HEK293 (cell line): ENCODE measurements around the gene PTPRG.

Experiments used
- HOXC10 ChIP-seq: sonication (generic); formaldehyde crosslinking; IDR thresholded peaks from 2 replicates; pipeline ENCODE4 v1.8.1; 2023; ENCODE audit warnings: mild to moderate bottlenecking, missing genetic modification reagents
- PRDM4 ChIP-seq: fragments of 450-650 bp; formaldehyde crosslinking; IDR thresholded peaks from 2 replicates; pipeline ENCODE4 v1.5.1; 2017; ENCODE audit warnings: missing biosample characterization, missing genetic modification characterization
- PRDM6 ChIP-seq: fragments of 450-650 bp; formaldehyde crosslinking; IDR thresholded peaks from 2 replicates; pipeline ENCODE4 v1.5.1; 2017; ENCODE audit warnings: missing biosample characterization, missing genetic modification characterization
- SCRT1 ChIP-seq: fragments of 450-650 bp; formaldehyde crosslinking; IDR thresholded peaks from 2 replicates; pipeline ENCODE4 v1.5.1; 2016; ENCODE audit warnings: missing biosample characterization, missing genetic modification characterization, borderline replicate concordance
- ZBTB21 ChIP-seq: fragments of 450-650 bp; formaldehyde crosslinking; IDR thresholded peaks from 2 replicates; pipeline ENCODE4 v1.5.1; 2017; ENCODE audit warnings: missing biosample characterization, missing genetic modification characterization
- ZNF18 ChIP-seq: fragments of 450-650 bp; formaldehyde crosslinking; IDR thresholded peaks from 2 replicates; pipeline ENCODE4 v1.5.1; 2016; ENCODE audit warnings: missing biosample characterization, missing genetic modification characterization
- ZNF214 ChIP-seq: fragments of 450-650 bp; formaldehyde crosslinking; IDR thresholded peaks from 2 replicates; pipeline ENCODE4 v1.5.1; 2017; ENCODE audit warnings: missing biosample characterization, mild to moderate bottlenecking, missing genetic modification characterization, borderline replicate concordance
- ZNF292 ChIP-seq: fragments of 450-650 bp; formaldehyde crosslinking; IDR thresholded peaks from 2 replicates; pipeline ENCODE4 v1.5.1; 2016; ENCODE audit warnings: low read depth, missing biosample characterization, missing genetic modification characterization, borderline replicate concordance
- ZNF311 ChIP-seq: fragments of 450-650 bp; formaldehyde crosslinking; IDR thresholded peaks from 2 replicates; pipeline ENCODE4 v1.5.1; 2017; ENCODE audit warnings: missing biosample characterization, missing genetic modification characterization, borderline replicate concordance
- ZNF335 ChIP-seq: fragments of 450-650 bp; formaldehyde crosslinking; conservative IDR thresholded peaks from 2 replicates; pipeline ENCODE4 v1.5.1; 2016; ENCODE audit warnings: missing biosample characterization, missing genetic modification characterization
- ZNF354C ChIP-seq: fragments of 450-650 bp; formaldehyde crosslinking; IDR thresholded peaks from 2 replicates; pipeline ENCODE4 v1.5.1; 2016; ENCODE audit warnings: missing biosample characterization, missing genetic modification characterization, low read depth, borderline replicate concordance
- ZNF521 ChIP-seq: fragments of 450-650 bp; formaldehyde crosslinking; IDR thresholded peaks from 2 replicates; pipeline ENCODE4 v1.5.1; 2017; ENCODE audit warnings: missing biosample characterization, mild to moderate bottlenecking, missing genetic modification characterization
- ZNF549 ChIP-seq: fragments of 450-650 bp; IDR thresholded peaks from 2 replicates; pipeline ENCODE4 v1.5.1; 2018; ENCODE audit warnings: missing biosample characterization, missing genetic modification characterization, mild to moderate bottlenecking, inconsistent platforms, moderate library complexity
- ZNF626 ChIP-seq: fragments of 450-650 bp; sonication (Bioruptor Pico); formaldehyde crosslinking; IDR thresholded peaks from 2 replicates; pipeline ENCODE4 v1.5.1; 2018; ENCODE audit warnings: missing biosample characterization, missing genetic modification characterization, inconsistent platforms
- ZNF658 ChIP-seq: fragments of 450-650 bp; formaldehyde crosslinking; IDR thresholded peaks from 2 replicates; pipeline ENCODE4; 2016; ENCODE audit warnings: missing biosample characterization, missing genetic modification characterization
- ZNF664 ChIP-seq: fragments of 450-650 bp; formaldehyde crosslinking; IDR thresholded peaks from 2 replicates; pipeline ENCODE4 v1.5.1; 2016; ENCODE audit warnings: missing biosample characterization, missing genetic modification characterization
- TF ChIP-seq, protein P1 (sequence below): fragments of 450-650 bp; formaldehyde crosslinking; IDR thresholded peaks from 2 replicates; pipeline ENCODE4 v1.5.1; 2016; ENCODE audit warnings: missing biosample characterization, missing genetic modification characterization
- TF ChIP-seq, protein P2 (sequence below): fragments of 450-650 bp; formaldehyde crosslinking; IDR thresholded peaks from 2 replicates; pipeline ENCODE4 v1.5.1; 2016; ENCODE audit warnings: missing biosample characterization, missing genetic modification characterization
- TF ChIP-seq, protein P3 (sequence below): fragments of 450-650 bp; IDR thresholded peaks from 2 replicates; pipeline ENCODE4 v1.5.1; 2018; ENCODE audit warnings: missing biosample characterization, missing genetic modification characterization
- TF ChIP-seq, protein P4 (sequence below): fragments of 450-650 bp; formaldehyde crosslinking; conservative IDR thresholded peaks from 2 replicates; pipeline ENCODE4 v1.5.1; 2016; ENCODE audit warnings: low read depth, missing biosample characterization, missing genetic modification characterization

The PTPRG gene

DNA sequence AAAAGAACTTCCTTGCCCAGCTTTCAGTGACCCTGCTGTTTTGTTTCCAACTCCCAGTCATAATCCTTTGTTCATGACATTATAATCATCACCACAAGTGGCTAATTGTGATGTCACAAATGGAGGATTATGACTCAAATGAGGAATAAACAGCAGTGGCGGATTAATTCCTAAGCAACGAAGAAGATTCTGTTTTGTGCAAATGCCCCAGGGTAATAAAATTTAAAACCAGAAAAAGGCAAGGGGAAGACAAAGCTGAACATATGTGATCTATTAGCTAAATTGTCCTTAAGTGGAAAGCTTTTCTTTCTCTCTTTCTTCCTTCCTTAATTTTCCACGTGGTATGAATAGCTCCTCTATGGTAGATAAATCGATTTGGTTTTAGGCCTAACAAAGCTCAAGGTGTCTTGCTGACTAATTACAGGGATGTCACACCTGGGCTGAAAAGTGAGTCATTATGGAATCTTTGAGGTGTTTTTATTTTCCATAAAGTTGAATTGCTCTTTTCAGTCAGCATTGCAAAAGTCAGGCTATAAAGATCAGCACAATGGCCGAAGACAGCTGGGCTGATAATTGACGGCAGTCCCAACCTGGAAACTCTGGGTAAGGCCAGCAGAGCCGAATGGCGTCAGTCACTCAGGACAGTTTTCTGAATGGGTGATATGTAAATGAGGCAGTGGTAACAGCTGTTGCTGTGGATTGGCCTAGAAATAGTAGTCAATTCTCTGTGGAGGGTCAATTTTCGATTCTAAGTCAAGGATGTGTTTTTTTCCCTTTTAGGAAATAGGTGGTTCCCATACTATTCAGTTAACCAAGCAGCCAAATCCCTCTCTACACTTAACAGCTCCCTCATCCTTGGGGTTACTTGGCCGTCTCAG is 121.5 kb downstream of the PTPRG start (continued):
- TF ChIP-seq ZNF292 (no peak), ZNF311 (tag by site-specific recombination) (no peak), SCRT1 (tag by site-specific recombination) (peak; percentile 52; the same call in 1 of the 2 replicates), PRDM6 (tag by site-specific recombination) (peak; percentile 87), ZNF664 (tag by site-specific recombination) (no peak), HOXC10 (CRISPR knock-in tag) (no peak), ZNF521 (tag by site-specific recombination) (no peak), ZNF214 (no peak), ZNF18 (tag by site-specific recombination) (no peak; the same call in 1 of the 2 replicates), PRDM4 (tag by site-specific recombination) (peak; percentile 63), ZNF658 (no peak), ZNF626 (tag by site-specific recombination) (no peak), ZNF549 (tag by site-specific recombination) (no peak), ZBTB21 (peak; percentile 89), ZNF354C (tag by site-specific recombination) (no peak), ZNF335 (tag by site-specific recombination) (no peak; the same call in 1 of the 2 replicates)
- TF ChIP-seq, protein P1, sequence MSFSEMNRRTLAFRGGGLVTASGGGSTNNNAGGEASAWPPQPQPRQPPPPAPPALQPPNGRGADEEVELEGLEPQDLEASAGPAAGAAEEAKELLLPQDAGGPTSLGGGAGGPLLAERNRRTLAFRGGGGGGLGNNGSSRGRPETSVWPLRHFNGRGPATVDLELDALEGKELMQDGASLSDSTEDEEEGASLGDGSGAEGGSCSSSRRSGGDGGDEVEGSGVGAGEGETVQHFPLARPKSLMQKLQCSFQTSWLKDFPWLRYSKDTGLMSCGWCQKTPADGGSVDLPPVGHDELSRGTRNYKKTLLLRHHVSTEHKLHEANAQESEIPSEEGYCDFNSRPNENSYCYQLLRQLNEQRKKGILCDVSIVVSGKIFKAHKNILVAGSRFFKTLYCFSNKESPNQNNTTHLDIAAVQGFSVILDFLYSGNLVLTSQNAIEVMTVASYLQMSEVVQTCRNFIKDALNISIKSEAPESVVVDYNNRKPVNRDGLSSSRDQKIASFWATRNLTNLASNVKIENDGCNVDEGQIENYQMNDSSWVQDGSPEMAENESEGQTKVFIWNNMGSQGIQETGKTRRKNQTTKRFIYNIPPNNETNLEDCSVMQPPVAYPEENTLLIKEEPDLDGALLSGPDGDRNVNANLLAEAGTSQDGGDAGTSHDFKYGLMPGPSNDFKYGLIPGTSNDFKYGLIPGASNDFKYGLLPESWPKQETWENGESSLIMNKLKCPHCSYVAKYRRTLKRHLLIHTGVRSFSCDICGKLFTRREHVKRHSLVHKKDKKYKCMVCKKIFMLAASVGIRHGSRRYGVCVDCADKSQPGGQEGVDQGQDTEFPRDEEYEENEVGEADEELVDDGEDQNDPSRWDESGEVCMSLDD (tag by site-specific recombination): no peak
- TF ChIP-seq, protein P2, sequence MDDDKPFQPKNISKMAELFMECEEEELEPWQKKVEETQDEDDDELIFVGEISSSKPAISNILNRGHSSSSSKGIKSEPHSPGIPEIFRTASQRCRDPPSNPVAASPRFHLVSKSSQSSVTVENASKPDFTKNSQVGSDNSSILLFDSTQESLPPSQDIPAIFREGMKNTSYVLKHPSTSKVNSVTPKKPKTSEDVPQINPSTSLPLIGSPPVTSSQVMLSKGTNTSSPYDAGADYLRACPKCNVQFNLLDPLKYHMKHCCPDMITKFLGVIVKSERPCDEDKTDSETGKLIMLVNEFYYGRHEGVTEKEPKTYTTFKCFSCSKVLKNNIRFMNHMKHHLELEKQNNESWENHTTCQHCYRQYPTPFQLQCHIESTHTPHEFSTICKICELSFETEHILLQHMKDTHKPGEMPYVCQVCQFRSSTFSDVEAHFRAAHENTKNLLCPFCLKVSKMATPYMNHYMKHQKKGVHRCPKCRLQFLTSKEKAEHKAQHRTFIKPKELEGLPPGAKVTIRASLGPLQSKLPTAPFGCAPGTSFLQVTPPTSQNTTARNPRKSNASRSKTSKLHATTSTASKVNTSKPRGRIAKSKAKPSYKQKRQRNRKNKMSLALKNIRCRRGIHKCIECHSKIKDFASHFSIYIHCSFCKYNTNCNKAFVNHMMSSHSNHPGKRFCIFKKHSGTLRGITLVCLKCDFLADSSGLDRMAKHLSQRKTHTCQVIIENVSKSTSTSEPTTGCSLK (tag by site-specific recombination): no peak
- TF ChIP-seq, protein P3, sequence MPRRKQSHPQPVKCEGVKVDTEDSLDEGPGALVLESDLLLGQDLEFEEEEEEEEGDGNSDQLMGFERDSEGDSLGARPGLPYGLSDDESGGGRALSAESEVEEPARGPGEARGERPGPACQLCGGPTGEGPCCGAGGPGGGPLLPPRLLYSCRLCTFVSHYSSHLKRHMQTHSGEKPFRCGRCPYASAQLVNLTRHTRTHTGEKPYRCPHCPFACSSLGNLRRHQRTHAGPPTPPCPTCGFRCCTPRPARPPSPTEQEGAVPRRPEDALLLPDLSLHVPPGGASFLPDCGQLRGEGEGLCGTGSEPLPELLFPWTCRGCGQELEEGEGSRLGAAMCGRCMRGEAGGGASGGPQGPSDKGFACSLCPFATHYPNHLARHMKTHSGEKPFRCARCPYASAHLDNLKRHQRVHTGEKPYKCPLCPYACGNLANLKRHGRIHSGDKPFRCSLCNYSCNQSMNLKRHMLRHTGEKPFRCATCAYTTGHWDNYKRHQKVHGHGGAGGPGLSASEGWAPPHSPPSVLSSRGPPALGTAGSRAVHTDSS (tag by site-specific recombination): no peak
- TF ChIP-seq, protein P4, sequence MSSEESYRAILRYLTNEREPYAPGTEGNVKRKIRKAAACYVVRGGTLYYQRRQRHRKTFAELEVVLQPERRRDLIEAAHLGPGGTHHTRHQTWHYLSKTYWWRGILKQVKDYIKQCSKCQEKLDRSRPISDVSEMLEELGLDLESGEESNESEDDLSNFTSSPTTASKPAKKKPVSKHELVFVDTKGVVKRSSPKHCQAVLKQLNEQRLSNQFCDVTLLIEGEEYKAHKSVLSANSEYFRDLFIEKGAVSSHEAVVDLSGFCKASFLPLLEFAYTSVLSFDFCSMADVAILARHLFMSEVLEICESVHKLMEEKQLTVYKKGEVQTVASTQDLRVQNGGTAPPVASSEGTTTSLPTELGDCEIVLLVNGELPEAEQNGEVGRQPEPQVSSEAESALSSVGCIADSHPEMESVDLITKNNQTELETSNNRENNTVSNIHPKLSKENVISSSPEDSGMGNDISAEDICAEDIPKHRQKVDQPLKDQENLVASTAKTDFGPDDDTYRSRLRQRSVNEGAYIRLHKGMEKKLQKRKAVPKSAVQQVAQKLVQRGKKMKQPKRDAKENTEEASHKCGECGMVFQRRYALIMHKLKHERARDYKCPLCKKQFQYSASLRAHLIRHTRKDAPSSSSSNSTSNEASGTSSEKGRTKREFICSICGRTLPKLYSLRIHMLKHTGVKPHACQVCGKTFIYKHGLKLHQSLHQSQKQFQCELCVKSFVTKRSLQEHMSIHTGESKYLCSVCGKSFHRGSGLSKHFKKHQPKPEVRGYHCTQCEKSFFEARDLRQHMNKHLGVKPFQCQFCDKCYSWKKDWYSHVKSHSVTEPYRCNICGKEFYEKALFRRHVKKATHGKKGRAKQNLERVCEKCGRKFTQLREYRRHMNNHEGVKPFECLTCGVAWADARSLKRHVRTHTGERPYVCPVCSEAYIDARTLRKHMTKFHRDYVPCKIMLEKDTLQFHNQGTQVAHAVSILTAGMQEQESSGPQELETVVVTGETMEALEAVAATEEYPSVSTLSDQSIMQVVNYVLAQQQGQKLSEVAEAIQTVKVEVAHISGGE (tag by site-specific recombination): no peak
